ENCODE data around the gene MYO1E.

The MYO1E gene

DNA sequence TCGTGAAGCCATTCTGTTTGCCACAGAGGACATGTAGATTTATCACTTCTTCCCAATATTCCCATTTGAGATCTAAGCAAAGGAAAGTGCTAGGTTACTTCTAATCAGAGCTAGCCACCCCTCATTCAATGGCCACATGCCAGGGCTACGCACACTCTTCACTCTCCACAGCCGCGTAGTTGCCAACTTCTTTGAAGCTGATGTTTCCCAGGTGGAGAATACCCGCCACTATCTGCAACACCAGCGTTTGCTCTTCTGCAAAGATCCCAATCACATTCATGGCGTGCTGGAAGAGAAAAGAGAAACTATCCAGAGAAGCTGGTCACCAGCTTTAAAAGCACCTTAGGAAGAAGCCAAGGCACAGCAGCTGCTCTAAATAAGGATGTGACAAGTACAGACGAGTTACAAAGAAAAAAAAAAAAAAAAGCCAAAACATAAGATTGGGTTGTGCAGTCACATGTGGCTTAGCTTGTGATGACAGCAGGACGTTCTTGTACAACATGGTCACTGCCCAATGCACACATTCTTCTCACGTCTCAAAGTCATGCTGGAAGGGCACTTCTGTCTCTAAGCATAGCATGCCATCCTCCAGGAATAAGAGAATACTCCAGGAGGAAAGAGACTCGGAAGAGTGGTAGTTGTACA lies 149.6 kb downstream of the MYO1E start:
- no peak for DNase-seq

DNA sequence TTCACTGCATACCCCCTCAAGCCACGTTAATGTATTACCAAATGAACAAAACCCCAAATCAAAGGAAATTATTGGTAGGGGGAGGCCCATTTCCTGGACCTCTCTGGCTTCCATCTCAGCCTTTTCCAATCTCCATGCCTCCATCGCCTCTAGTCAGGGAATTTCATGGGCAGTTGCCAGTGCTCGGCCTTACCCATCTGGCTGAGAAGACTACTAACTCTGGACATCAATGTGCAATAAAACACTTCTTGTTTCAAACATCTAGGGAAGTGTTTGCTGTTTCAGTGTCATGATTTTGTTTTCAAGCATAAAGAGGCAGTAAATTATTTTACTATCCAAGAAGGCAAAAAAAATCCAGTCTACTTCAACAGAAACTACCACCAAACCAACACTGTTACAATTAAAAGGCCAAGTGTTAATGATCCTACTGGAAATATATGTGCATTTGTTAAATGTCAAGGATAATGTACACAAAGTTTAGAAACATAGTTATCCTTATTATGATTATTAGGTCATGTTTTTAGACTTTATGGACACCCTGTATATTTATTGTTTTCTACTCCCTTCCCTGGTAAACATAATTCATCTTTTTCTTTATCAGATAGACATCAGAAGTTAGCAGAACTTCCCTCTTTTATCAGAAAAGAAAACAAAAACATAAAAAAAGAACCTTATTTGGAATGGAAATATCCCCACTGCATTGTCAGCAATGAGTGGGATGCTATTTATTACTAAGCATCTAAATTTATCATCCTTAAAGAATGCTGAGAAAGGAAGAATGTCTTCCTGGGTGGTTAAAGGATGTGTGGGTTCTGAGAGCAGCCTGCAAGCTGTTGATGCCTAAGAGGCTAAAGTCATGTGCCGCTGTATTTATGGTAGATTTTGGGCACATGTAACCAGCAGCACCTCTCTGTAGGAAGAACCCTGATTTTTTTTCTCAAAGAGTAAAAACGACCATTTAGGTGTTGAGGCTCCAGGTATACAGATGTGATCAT lies 150.9 kb downstream of the MYO1E start:
- no peak for DNase-seq

DNA sequence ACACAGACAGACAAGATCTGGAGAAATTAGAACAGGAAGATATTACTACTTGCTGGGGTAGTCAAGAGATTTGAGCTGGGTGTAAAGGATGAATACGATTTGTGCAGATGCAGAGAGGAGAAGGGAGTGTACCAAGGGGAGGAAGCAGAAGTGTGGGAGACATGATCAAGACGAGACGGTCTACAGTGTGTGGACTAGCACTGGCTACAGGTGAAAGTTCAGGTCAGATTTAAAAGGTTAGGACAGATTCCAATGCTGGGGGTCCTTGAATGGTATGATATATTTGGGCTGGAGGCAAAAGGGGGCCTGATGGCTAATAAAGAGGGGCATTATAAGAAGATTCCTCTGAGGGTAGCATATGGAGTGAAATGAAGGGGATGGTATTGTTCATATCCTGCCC lies 154.0 kb downstream of the MYO1E start:
- no peak for DNase-seq

DNA sequence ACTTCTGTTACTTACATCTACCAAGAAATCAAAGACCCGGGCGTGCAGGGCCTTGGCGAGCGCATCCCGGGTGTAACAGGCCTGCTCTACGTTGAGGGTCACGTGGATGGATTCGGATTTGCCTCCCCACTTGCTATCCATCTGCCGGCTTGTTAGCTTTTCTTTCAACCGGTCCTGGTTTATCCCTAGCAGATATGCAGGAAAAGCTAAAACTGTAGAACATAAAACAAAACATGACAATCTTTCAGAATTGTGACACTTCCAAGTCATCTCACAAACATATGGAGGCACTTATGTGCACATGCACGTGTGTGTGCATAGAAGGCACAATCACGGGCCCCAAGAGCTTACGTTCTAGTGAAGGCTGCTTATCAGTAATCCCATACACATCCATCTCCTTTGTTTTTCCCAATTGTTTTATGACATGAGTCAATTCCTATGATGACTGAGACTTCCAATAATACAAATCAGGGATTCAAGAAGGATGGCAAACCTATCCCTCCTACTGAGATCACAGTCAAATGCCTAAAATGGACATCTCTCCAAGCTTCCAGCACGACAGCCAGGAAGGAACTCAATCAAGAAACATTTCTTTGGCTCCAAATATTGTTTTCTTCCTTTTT lies 154.7 kb downstream of the MYO1E start:
- no peak for DNase-seq

DNA sequence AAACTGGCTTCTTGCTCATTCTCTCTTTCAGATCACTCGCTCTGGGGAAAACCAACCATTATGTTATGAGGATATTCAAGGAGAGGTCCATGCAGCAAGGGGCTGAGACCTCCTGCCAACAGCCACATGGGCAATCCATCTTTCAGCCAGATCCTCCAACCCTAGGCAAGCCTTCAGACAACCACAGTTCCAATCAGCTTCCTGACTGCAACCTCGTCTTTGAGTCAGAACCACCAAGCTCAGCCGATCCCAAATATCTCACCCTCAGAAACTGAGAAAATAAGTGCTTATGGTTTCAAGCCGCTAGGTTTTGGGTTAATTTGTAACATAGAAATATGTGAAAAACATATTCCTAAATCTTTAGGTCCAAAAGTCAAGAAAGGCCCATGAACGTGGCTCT lies 155.8 kb downstream of the MYO1E start:
- DNase-seq: no peak

DNA sequence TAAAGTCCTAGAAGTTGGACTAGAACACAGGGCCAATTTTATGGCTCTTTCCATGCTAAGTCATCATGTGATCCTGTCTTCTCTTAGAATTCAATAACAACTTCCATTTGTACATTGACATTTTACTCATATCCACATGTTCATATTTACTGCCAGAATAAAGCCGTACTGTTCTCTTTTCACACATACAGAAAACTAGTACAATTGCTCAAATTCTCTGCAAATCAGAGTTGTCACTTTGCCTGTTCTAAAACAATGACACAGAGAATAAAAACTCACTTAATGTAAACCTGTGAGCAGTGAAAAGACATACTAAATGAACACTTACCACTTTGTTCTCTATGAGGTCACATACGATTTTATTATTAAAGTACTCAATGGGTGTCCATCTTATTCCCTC lies 162.5 kb downstream of the MYO1E start:
- no peak for DNase-seq

DNA sequence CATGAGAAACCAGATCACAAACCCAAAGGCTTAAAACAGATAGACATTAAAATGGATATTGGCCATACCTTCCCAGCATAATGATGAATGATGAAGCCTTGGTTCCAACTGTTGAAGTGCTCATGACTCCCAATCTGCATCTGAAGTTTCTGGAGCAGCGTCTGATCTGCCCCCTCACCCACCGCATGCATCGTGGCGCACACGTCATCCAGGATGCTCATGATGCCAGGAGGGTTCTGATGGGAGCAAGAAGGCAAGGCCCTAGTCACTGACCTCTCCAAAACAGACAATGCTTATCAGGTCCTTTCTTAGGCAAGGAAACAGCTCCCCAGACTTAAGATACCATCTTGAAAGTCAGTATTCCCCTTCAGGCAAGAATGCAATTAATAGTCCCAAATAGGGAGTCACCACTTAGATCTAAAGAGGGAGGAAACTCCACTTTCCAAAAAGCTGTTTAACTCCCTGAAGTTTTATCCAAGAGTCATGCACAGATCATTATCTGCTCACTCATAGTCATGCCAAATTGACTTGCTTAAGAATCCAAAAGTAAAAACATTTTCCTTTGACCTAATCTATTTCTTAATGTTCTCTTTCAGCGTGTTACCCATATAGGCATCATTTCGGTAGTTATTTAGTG lies 163.9 kb downstream of the MYO1E start:
- DNase-seq: no peak

DNA sequence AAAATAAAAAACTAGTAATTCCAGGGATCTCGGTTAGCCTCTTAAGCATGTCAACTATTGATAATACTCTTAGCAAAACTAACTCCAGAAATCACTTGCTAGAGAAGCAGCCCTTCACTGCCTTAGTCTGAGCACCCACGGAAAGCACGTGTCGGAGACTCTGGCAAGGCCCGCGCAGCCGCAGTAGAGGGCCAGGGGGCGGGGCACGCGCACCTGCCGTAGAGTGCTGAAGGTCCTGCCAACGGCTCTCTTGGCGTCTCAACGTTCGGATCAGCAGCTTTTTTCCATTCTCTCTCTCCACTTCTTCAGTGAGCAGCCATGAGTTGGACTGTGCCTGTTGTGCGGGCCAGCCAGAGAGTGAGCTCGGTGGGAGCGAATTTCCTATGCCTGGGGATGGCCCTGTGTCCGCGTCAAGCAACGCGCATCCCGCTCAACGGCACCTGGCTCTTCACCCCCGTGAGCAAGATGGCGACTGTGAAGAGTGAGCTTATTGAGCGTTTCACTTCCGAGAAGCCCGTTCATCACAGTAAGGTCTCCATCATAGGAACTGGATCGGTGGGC lies 166.0 kb downstream of the MYO1E start, which contains the start of gene LDHAL6B:
LDHAL6B (plus strand) TSS at position 221 of the 561 bp plus-strand sequence; CDS start at position 319, 98 bp downstream.
- no peak for DNase-seq

DNA sequence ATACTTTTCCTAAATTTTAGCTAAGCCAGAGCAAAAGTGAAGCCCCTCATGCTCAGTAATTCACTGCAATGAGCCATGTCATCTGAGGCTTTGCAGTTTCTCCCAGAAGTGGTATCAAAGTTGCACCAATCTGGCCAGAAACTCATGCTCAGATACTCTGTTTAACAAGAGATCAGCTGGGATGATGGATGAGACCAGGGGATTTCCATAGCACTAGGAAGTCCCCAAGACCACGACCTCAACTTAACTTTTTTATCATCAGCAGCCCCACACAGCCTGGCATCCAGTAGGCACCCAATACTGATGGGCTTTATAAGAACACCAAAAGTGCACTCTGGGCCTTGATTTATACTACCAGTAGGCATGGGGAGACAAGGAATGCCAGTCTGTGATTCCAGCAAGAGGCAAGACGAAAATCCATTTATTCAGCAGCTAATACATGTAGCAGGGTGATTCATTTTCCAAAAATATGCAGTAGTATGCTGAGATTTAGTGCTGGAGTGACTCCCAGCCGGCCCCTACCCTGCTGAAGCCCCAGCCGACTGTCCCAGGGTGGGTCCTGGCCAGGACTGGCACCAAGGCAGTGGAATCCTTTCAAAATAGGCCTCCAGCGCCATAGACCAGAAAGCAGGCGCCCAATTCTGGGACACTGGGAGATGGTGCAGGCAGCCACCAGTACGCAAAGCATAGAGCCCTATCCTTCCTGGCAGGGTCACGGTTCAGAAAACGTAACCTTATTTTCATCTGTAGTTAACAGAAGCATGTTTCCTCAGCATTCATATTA lies 166.6 kb downstream of the MYO1E start:
- DNase-seq: no peak

DNA sequence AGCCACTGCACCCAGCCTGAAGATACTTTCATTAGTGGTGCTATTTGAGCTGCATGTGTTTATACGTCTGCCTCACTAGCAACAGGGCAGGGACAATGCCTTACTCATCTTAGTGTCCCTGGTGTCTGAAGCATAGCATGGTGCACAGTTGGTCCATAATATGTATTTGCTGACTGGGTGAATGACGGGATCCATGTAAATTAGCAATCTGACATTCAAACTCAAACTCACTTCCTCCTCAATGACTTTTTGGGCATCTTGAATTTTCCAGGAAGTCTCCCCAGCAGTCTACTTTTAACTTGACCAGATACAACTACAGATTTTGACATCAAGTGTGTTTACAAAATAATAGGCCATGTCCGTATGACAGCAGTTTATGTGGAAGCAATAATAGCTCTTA lies 169.0 kb downstream of the MYO1E start:
- no peak for DNase-seq

DNA sequence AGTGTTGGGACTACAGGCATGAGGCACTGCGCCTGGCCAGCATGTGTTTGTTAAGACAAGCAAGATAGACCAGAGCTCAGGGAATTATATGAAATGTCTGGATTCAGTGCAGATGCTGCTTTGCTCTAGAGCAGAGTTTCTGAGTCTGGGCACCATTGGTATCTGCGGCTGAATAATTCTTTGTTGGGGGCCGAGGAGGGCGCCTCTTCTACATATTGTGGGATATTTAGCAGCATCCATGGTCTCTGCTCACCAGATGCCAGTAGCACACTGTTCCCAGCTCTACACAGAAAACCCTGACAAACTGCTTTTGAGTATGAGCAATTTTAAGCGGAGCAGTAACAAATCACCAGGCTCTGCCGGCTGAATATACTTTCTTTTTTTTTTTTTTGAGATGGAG lies 169.7 kb downstream of the MYO1E start:
- DNase-seq: no peak

DNA sequence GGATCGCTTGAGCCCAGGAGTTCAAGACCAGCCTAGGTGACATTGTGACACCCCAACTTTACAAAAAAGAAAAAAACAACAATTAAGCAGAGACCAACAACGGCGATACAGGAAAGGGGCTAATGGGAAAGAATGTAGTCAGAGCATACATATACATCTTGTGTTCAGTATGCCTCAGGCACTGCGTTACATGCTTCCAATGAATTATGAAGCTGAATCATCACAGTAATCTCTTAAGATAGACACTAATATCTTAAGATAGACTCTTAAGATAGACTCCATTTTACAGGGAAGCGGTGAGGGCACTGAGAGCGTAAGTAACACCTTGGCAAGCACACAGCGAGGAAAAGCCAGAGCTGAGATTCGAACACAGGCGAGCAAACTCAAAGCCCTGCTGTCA lies 172.1 kb downstream of the MYO1E start:
- DNase-seq: no peak

DNA sequence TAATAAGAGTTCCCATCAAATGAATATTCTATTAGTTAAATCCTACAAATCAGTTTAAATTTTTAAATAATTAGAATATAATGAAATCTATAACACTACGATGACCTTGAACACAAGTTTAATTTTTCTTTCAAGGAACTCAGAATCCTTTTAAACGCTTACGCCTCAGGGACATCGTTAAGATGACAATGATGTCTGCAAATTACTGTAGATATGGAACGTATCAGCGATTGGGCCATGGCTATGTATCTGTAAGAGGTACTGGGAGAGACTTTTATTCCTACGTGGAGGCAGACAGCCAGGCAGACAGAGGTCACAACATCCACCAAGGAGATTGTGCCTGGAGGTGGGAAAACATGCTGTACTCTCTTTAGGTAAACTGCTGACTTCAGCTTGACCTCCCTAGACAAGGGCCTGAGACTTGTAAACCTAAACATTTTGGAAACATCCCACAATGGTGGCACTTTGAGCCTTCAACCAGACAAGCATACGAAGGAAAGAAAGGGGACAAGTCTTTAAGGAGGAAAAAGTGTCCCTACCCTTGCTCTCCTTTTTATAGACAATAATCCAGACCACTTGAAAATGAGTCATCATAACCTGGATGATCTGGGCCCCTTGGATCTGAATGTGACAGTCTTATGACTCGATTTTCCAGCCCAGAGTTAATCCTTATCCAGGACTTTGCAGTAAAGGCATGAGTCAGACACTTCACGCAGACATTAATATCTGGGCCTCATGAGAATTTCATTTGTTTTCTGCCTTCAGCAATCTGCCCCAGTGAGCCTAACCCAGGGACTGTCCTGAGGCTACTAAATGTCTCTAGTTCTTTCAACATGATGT lies 172.8 kb downstream of the MYO1E start:
- no peak for DNase-seq

DNA sequence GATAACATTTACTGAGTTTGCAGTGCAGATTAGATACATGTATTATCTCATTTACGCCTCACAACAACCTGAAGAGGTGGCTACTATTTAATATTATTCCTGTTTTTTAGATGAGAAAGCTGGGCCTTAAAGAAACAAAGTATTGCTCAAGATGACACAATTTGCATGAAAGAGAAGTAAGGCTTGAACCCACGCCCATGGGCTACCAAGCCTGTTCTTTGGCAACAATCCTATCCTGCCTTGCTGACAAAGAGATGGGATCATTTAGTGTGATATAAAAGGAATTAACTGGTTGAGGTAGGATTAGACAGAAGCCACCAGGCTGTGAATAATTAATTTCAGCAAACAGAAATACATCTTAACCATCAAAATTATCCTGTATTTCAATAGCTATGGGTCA lies 175.2 kb downstream of the MYO1E start:
- DNase-seq: no peak

DNA sequence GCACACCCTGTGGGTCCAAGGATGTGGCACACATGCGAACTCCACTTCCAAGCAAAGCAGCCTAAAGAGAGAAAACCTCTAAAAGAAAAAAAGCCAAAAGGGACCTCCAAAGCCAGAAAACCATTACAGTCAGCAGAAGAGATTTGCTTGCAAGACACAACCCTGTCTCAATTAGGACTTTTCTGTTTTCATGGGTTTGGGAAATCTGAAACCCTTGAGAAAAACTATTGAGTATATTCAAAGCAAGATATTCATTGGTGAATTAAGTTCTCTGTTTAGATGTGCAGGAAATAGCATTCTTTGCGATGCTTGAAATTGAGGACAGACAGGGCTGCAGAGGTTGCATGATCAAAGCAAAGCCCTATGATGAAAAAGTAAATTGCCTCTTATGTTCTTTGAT lies 176.3 kb downstream of the MYO1E start:
- no peak for DNase-seq

DNA sequence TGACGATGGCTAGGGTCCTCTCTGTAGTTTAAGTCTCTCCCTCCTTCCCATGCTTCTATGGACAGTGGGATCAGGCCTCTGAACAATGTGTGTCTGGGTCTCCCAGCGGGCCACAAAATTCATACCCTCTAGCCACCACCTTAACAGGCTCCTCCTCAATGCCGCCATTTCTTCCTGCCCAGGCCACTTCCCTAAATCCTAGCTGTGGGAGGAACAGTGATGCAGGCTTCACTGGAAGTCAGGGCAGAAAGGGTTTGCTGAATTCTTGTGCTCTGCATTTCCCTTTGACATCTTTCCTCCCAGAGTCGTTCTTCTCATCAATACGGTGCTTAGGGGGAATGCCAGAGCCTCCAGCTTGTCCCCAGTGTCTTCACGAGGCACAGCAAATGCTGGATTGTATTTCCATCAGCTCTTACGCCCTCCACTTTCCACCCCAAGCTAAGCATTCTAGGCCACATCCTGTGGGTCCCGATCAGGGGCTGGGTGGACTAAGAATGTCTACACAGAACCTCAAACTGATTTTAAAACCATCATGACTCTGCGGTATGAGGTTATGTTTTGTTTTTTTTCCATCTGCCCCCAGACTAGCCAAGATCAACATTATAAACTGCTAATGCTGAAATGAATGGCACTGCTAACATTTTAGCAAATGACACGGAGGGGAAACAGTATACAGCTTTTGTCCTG lies 177.9 kb downstream of the MYO1E start:
- no peak for DNase-seq

DNA sequence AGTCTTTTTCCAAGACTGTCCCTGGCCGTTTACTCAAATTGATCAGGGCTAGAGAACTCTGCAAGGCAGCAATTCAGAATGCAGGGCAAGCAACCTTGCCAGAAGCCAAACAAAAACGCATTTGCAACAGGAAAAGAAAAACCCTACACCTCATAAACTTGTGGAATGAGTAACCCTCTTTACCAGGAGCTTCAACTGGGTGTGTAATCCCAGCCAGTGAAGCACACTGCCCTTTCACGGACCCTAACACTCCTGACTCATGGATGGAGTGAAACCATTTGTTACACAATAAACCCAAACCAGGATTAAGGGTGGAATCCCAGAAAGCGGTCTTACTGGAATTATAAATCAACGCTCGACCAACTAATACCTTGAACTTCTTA lies 180.8 kb downstream of the MYO1E start:
- DNase-seq: no peak

DNA sequence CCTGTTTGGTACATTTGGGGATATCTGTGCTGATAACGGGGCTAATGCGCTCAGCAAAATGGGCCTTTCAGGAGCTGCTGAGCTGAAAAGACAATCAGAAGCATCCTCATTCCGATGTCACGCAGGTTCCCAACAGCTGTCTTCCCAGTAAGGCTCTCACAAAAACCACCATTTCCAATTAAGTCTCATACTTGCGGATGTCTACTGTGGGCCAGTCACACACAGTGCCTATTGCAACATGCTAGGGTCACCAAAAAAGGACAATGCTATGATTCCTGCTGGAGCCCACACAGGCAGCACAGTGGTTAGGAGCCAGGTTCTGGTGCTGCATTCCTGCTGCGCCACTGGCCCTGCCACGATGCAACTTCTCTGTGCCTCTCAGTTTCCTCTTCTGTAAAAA lies 182.4 kb downstream of the MYO1E start:
- DNase-seq: no peak

DNA sequence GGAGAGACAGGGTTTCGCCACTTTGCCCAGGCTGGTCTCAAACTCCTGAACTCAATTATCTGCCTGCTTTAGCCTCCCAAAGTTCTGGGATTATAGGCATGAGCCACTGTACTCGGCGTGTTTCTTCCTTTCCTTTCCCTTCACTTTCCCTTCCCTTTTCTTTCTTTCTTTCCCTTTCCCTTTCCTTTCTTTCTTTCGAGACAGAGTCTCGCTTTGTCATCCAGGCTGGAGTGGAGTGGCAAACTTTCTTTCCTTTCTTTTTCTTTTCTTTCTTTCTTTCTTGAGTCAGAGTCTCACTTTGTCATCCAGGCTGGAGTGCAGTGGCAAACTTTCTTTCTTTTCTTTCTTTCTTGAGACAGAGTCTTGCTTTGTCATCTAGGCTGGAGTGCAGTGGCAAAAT lies 183.4 kb downstream of the MYO1E start:
- no peak for DNase-seq

DNA sequence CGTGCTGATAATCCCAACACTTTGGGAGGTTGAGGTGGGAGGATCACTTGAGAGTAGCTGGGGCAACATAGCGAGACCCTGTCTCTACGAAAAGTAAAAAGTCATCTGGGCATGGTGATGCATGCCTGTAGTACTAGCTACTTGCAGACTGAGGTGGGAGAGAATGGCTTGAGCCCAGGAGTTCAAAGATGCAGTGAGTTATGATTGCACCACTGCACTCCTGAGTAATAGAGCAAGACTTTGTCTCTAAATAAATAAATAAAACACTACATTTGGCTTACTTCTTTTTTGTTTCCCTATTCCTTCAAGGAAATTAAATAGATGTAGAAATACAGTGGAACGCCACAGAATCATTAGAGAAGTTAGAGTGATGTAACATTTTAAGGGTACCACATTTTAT lies 186.2 kb downstream of the MYO1E start:
- DNase-seq: no peak

DNA sequence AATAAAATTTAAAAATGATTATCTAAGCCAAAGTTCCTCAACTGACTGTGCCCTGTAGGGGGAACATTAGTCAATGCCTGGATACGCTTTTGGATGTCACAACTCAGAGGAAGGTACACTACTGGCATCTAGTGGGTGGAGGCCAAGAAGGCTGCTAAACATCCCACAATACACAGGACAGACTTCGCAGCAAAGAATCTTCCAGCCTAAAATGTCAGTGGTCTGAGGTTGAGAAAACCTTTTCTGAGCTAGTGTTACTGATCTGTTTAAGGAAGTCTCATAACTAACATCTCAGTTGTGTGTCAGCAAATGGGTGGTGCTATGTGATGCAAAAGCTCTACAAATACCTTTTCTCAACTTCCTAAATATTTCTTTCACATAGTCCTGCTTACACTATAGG lies 186.9 kb downstream of the MYO1E start:
- no peak for DNase-seq
